GM21423 (cell line): ENCODE results near the gene GRAMD1B.

Source experiments
- ATAC-seq: cut with Tn5 transposase; IDR thresholded peaks from one replicate; pipeline ENCODE4 v1.9.1; 2021; ENCODE audit warnings: mild to moderate bottlenecking, moderate library complexity; ENCODE audit not compliant: unreplicated experiment

GRAMD1B gene

GRCh38 chr11:123608945-123609344, 178.9 kb downstream of the GRAMD1B start:
- no peak for ATAC-seq

- ATAC-seq = no peak
Observed at GRCh38 chr11:123611698-123612097, 181.6 kb downstream of the GRAMD1B start.

GRCh38 chr11:123616505-123617198, 186.6 kb downstream of the GRAMD1B start:
- ATAC-seq = no peak

GRCh38 chr11:123622576-123622975, 192.5 kb downstream of the GRAMD1B start:
- ATAC-seq = no peak

- no peak for ATAC-seq
Observed at GRCh38 chr11:123624974-123625373, 194.9 kb downstream of the GRAMD1B start.

- ATAC-seq = no peak
Observed at GRCh38 chr11:123628936-123629683, 199.0 kb downstream of the GRAMD1B start.

GRCh38 chr11:123630126-123630608, 200.1 kb downstream of the GRAMD1B start:
- no peak for ATAC-seq

GRCh38 chr11:123640029-123640428, 210.0 kb downstream of the GRAMD1B start:
- ATAC-seq = no peak

GRCh38 chr11:123640677-123641494, 210.8 kb downstream of the GRAMD1B start:
- ATAC-seq = no peak

- ATAC-seq = no peak
Observed at GRCh38 chr11:123641495-123641840, 211.4 kb downstream of the GRAMD1B start.

- ATAC-seq = no peak
Observed at GRCh38 chr11:123642435-123642834, 212.4 kb downstream of the GRAMD1B start.

GRCh38 chr11:123645286-123645975, 215.4 kb downstream of the GRAMD1B start:
- ATAC-seq = no peak

GRCh38 chr11:123650901-123651300, 220.8 kb downstream of the GRAMD1B start:
- no peak for ATAC-seq

GRCh38 chr11:123652599-123652998, 222.5 kb downstream of the GRAMD1B start:
- ATAC-seq = no peak

- no peak for ATAC-seq
Observed at GRCh38 chr11:123653483-123653826, 223.4 kb downstream of the GRAMD1B start.

GRCh38 chr11:123653827-123654565, 223.9 kb downstream of the GRAMD1B start:
- ATAC-seq = no peak

- ATAC-seq = no peak
Observed at GRCh38 chr11:123654566-123655081, 224.6 kb downstream of the GRAMD1B start, which contains the start of gene SCN3B. TSS of gene SCN3B (minus strand) at chr11:123654624. CDS start at chr11:123653801, 823 bp downstream.

GRCh38 chr11:123659311-123659710, 229.2 kb downstream of the GRAMD1B start:
- no peak for ATAC-seq

GRCh38 chr11:123659965-123660364, 229.9 kb downstream of the GRAMD1B start:
- peak; percentile 91 for ATAC-seq

- no peak for ATAC-seq
Observed at GRCh38 chr11:123665306-123665705, 235.2 kb downstream of the GRAMD1B start.
